ENCODE measurements around the gene L3MBTL4. TPM values are rescaled to one million over a fixed set of nuclear protein-coding genes. Genes with fewer than 3 reads are reported as not detected.

The L3MBTL4 gene
- total RNA-seq, 1 experiment from 2014 or later: not detected

- H2AFZ ChIP-seq: no peak overlapping the region
- H3K9me3 ChIP-seq (ENCODE audit: insufficient read depth, low read depth): no peaks in the 10 kb centered on the region
- intact Hi-C loops (cut with micrococcal nuclease; ENCODE audit: unreplicated experiment): loop anchor here (10.0 kb wide), 1 partner anchor 523 kb away; no protein-coding TSS in a partner anchor
- no peak for DNase-seq
- TF ChIP-seq EZH2 (IDR thresholded peaks at IDR 0.05; ENCODE audit: low read depth) (no peak), CTCF (conservative IDR thresholded peaks at IDR 0.05) (no peak)
- no TSS peak for BruUV-seq (replicated peaks)
- H3K4me1 ChIP-seq (replicated peaks; ENCODE audit: insufficient read depth): no peaks in the 10 kb centered on the region
- POLR2A ChIA-PET (ENCODE audit: unreplicated experiment): no interaction called here
- H3K4me2 ChIP-seq: no peak overlapping the region
- no peaks in the 10 kb centered on the region for H3K36me3 ChIP-seq (ENCODE audit: low read depth)
- CTCF ChIA-PET: no interaction called here
- H3K27ac ChIP-seq: no peak overlapping the region
- no peaks in the 10 kb centered on the region for H4K20me1 ChIP-seq (ENCODE audit: insufficient read depth)
- H3F3A ChIP-seq (ENCODE audit: insufficient read depth, low read depth): no peaks in the 10 kb centered on the region
- no peak overlapping the region for H3K4me3 ChIP-seq
- peaks cover 5% of the 10 kb centered on the region; the same call in 1 of the 2 replicates for H3K27me3 ChIP-seq (ENCODE audit: insufficient read depth, low read depth)
- H3K9me2 ChIP-seq (ENCODE audit: insufficient read depth): no peaks in the 10 kb centered on the region
- H3K79me2 ChIP-seq (ENCODE audit: low read depth): no peaks in the 10 kb centered on the region
Observed at GRCh38 chr18:6397931-6398566, 16.7 kb downstream of the L3MBTL4 start.

GRCh38 chr18:6396847-6397246 is 17.9 kb downstream of the L3MBTL4 start:
- POLR2A ChIA-PET (ENCODE audit: unreplicated experiment): no interaction called here

GRCh38 chr18:6396276-6396675 is 18.4 kb downstream of the L3MBTL4 start:
- no peak overlapping the region for H3K4me2 ChIP-seq
- H4K20me1 ChIP-seq (ENCODE audit: insufficient read depth): no peaks in the 10 kb centered on the region
- no peak overlapping the region for H3K4me3 ChIP-seq
- H3K4me1 ChIP-seq (replicated peaks; ENCODE audit: insufficient read depth): no peaks in the 10 kb centered on the region
- no peak for TF ChIP-seq EZH2 (IDR thresholded peaks at IDR 0.05; ENCODE audit: low read depth)
- H3K27ac ChIP-seq: no peak overlapping the region
- H3K9me3 ChIP-seq (ENCODE audit: insufficient read depth, low read depth): no peaks in the 10 kb centered on the region
- H3K9me2 ChIP-seq (ENCODE audit: insufficient read depth): no peaks in the 10 kb centered on the region
- no peaks in the 10 kb centered on the region; the same call in 1 of the 2 replicates for H3K27me3 ChIP-seq (ENCODE audit: insufficient read depth, low read depth)
- CTCF ChIA-PET: no interaction called here
- POLR2A ChIA-PET (ENCODE audit: unreplicated experiment): no interaction called here
- H2AFZ ChIP-seq: no peak overlapping the region
- no peaks in the 10 kb centered on the region for H3F3A ChIP-seq (ENCODE audit: insufficient read depth, low read depth)
- no peak for DNase-seq
- no TSS peak for BruUV-seq (replicated peaks)
- H3K79me2 ChIP-seq (ENCODE audit: low read depth): no peaks in the 10 kb centered on the region
- intact Hi-C loops (cut with micrococcal nuclease; ENCODE audit: unreplicated experiment): loop anchor here (10.0 kb wide), 1 partner anchor 521 kb away; no protein-coding TSS in a partner anchor
- no peaks in the 10 kb centered on the region for H3K36me3 ChIP-seq (ENCODE audit: low read depth)

More at GRCh38 chr18:6396847-6397246, 17.9 kb downstream of the L3MBTL4 start:
- Histone ChIP-seq H3K4me3 (no peak overlapping the region), H3K9me2 (ENCODE audit: insufficient read depth) (no peaks in the 10 kb centered on the region), H3F3A (ENCODE audit: insufficient read depth, low read depth) (no peaks in the 10 kb centered on the region), H3K9me3 (ENCODE audit: insufficient read depth, low read depth) (no peaks in the 10 kb centered on the region), H3K27me3 (ENCODE audit: insufficient read depth, low read depth) (peaks cover 4% of the 10 kb centered on the region; the same call in 1 of the 2 replicates), H3K4me2 (no peak overlapping the region), H3K79me2 (ENCODE audit: low read depth) (no peaks in the 10 kb centered on the region), H3K36me3 (ENCODE audit: low read depth) (no peaks in the 10 kb centered on the region), H3K4me1 (replicated peaks; ENCODE audit: insufficient read depth) (no peaks in the 10 kb centered on the region), H2AFZ (no peak overlapping the region), H4K20me1 (ENCODE audit: insufficient read depth) (no peaks in the 10 kb centered on the region), H3K27ac (no peak overlapping the region)
- BruUV-seq (replicated peaks): no TSS peak
- no peak for DNase-seq
- no peak for TF ChIP-seq EZH2 (IDR thresholded peaks at IDR 0.05; ENCODE audit: low read depth)
- TF ChIP-seq CTCF (conservative IDR thresholded peaks at IDR 0.05): no peak
- CTCF ChIA-PET: no interaction called here
- intact Hi-C loops (cut with micrococcal nuclease; ENCODE audit: unreplicated experiment): loop anchor here (10.0 kb wide), 1 partner anchor 522 kb away; no protein-coding TSS in a partner anchor
